Activated naive CD8-positive, alpha-beta T cell (primary cell): ENCODE measurements around the gene ARHGAP40.

ENCODE experiments used
- H3K27ac Mint-ChIP-seq: one replicate; pipeline ENCODE4 v1.8.0; 2021; ENCODE audit warnings: mixed read lengths
- H3K27me3 Mint-ChIP-seq: one replicate; pipeline ENCODE4 v1.8.0; 2021; ENCODE audit warnings: mixed read lengths
- H3K36me3 Mint-ChIP-seq: one replicate; pipeline ENCODE4 v1.8.0; 2021; ENCODE audit warnings: mixed read lengths
- H3K4me1 Mint-ChIP-seq: one replicate; pipeline ENCODE4 v1.8.0; 2021; ENCODE audit warnings: low read depth, mixed read lengths
- H3K4me3 Mint-ChIP-seq: one replicate; pipeline ENCODE4 v1.8.0; 2021; ENCODE audit warnings: mild to moderate bottlenecking, mixed read lengths
- H3K9me3 Mint-ChIP-seq: one replicate; pipeline ENCODE4 v1.8.0; 2021; ENCODE audit warnings: low read depth, mixed read lengths

The ARHGAP40 gene

GRCh38 chr20:38599410-38599882 is 2.2 kb upstream of the ARHGAP40 start:
- no peaks in the 10 kb centered on the region for H3K36me3 Mint-ChIP-seq
- no peak overlapping the region for H3K4me3 Mint-ChIP-seq
- H3K9me3 Mint-ChIP-seq: no peaks in the 10 kb centered on the region
- H3K4me1 Mint-ChIP-seq: peaks cover 11% of the 10 kb centered on the region
- H3K27me3 Mint-ChIP-seq: peaks cover 27% of the 10 kb centered on the region
- H3K27ac Mint-ChIP-seq: no peak overlapping the region

GRCh38 chr20:38600057-38600456 is 1.6 kb upstream of the ARHGAP40 start:
- peaks cover 28% of the 10 kb centered on the region for H3K27me3 Mint-ChIP-seq
- H3K36me3 Mint-ChIP-seq: no peaks in the 10 kb centered on the region
- no peak overlapping the region for H3K27ac Mint-ChIP-seq
- H3K9me3 Mint-ChIP-seq: no peaks in the 10 kb centered on the region
- H3K4me1 Mint-ChIP-seq: peaks cover 11% of the 10 kb centered on the region
- no peak overlapping the region for H3K4me3 Mint-ChIP-seq

- peak overlapping the region; percentile 33 for H3K4me3 Mint-ChIP-seq
- H3K27ac Mint-ChIP-seq: no peak overlapping the region
- H3K4me1 Mint-ChIP-seq: peaks cover 11% of the 10 kb centered on the region
- peaks cover 28% of the 10 kb centered on the region for H3K27me3 Mint-ChIP-seq
- no peaks in the 10 kb centered on the region for H3K9me3 Mint-ChIP-seq
- no peaks in the 10 kb centered on the region for H3K36me3 Mint-ChIP-seq
These were observed 574 bp downstream of the ARHGAP40 start for GRCh38 chr20:38602185-38602581.

GRCh38 chr20:38603286-38603685 is 1.7 kb downstream of the ARHGAP40 start:
- Mint-ChIP-seq H3K36me3 (no peaks in the 10 kb centered on the region), H3K4me3 (no peak overlapping the region), H3K4me1 (peaks cover 11% of the 10 kb centered on the region), H3K9me3 (no peaks in the 10 kb centered on the region), H3K27me3 (peaks cover 32% of the 10 kb centered on the region), H3K27ac (no peak overlapping the region)

GRCh38 chr20:38604873-38605303 is 3.3 kb downstream of the ARHGAP40 start:
- no peaks in the 10 kb centered on the region for H3K9me3 Mint-ChIP-seq

GRCh38 chr20:38607351-38607750 is 5.7 kb downstream of the ARHGAP40 start:
- H3K4me1 Mint-ChIP-seq: peaks cover 2% of the 10 kb centered on the region
- no peaks in the 10 kb centered on the region for H3K9me3 Mint-ChIP-seq
- no peaks in the 10 kb centered on the region for H3K36me3 Mint-ChIP-seq
- H3K27me3 Mint-ChIP-seq: peaks cover 21% of the 10 kb centered on the region
- H3K27ac Mint-ChIP-seq: no peak overlapping the region
- no peak overlapping the region for H3K4me3 Mint-ChIP-seq

More at GRCh38 chr20:38604873-38605303, 3.3 kb downstream of the ARHGAP40 start:
- Mint-ChIP-seq H3K4me1 (peaks cover 11% of the 10 kb centered on the region), H3K27ac (no peak overlapping the region), H3K4me3 (no peak overlapping the region), H3K36me3 (no peaks in the 10 kb centered on the region), H3K27me3 (peaks cover 32% of the 10 kb centered on the region)

- Mint-ChIP-seq H3K27me3 (peaks cover 16% of the 10 kb centered on the region), H3K9me3 (no peaks in the 10 kb centered on the region), H3K4me3 (no peak overlapping the region), H3K36me3 (no peaks in the 10 kb centered on the region), H3K27ac (no peak overlapping the region), H3K4me1 (no peaks in the 10 kb centered on the region)
These were observed 6.6 kb downstream of the ARHGAP40 start for GRCh38 chr20:38608188-38608587.

GRCh38 chr20:38609815-38610214 is 8.2 kb downstream of the ARHGAP40 start:
- Mint-ChIP-seq H3K27ac (no peak overlapping the region), H3K36me3 (no peaks in the 10 kb centered on the region), H3K9me3 (no peaks in the 10 kb centered on the region), H3K27me3 (peaks cover 7% of the 10 kb centered on the region), H3K4me3 (no peak overlapping the region), H3K4me1 (no peaks in the 10 kb centered on the region)

- Mint-ChIP-seq H3K36me3 (no peaks in the 10 kb centered on the region), H3K27ac (no peak overlapping the region), H3K4me1 (no peaks in the 10 kb centered on the region), H3K27me3 (peaks cover 4% of the 10 kb centered on the region), H3K9me3 (no peaks in the 10 kb centered on the region), H3K4me3 (no peak overlapping the region)
These were observed 8.9 kb downstream of the ARHGAP40 start for GRCh38 chr20:38610521-38610920.

- Mint-ChIP-seq H3K9me3 (no peaks in the 10 kb centered on the region), H3K4me1 (no peaks in the 10 kb centered on the region), H3K4me3 (no peak overlapping the region), H3K27me3 (peaks cover 4% of the 10 kb centered on the region), H3K27ac (no peak overlapping the region), H3K36me3 (no peaks in the 10 kb centered on the region)
These were observed 11.3 kb downstream of the ARHGAP40 start for GRCh38 chr20:38612751-38613515.

GRCh38 chr20:38615283-38615682 is 13.7 kb downstream of the ARHGAP40 start:
- Mint-ChIP-seq H3K4me3 (no peak overlapping the region), H3K4me1 (no peaks in the 10 kb centered on the region), H3K27ac (no peak overlapping the region), H3K9me3 (no peaks in the 10 kb centered on the region), H3K36me3 (no peaks in the 10 kb centered on the region), H3K27me3 (peaks cover 4% of the 10 kb centered on the region)

- Mint-ChIP-seq H3K9me3 (no peaks in the 10 kb centered on the region), H3K27ac (no peak overlapping the region), H3K36me3 (no peaks in the 10 kb centered on the region), H3K27me3 (peaks cover 7% of the 10 kb centered on the region), H3K4me3 (no peak overlapping the region), H3K4me1 (no peaks in the 10 kb centered on the region)
These were observed 14.8 kb downstream of the ARHGAP40 start for GRCh38 chr20:38616457-38616856.

GRCh38 chr20:38617011-38617829 is 15.6 kb downstream of the ARHGAP40 start:
- no peaks in the 10 kb centered on the region for H3K9me3 Mint-ChIP-seq
- no peak overlapping the region for H3K4me3 Mint-ChIP-seq

GRCh38 chr20:38617830-38618196 is 16.2 kb downstream of the ARHGAP40 start:
- no peak overlapping the region for H3K4me3 Mint-ChIP-seq
- H3K27ac Mint-ChIP-seq: no peak overlapping the region
- H3K4me1 Mint-ChIP-seq: no peaks in the 10 kb centered on the region
- no peaks in the 10 kb centered on the region for H3K9me3 Mint-ChIP-seq
- peaks cover 8% of the 10 kb centered on the region for H3K27me3 Mint-ChIP-seq
- no peaks in the 10 kb centered on the region for H3K36me3 Mint-ChIP-seq

More at GRCh38 chr20:38617011-38617829, 15.6 kb downstream of the ARHGAP40 start:
- peaks cover 8% of the 10 kb centered on the region for H3K27me3 Mint-ChIP-seq
- H3K27ac Mint-ChIP-seq: no peak overlapping the region
- H3K4me1 Mint-ChIP-seq: no peaks in the 10 kb centered on the region
- H3K36me3 Mint-ChIP-seq: no peaks in the 10 kb centered on the region

GRCh38 chr20:38620441-38620840 is 18.8 kb downstream of the ARHGAP40 start:
- peaks cover 8% of the 10 kb centered on the region for H3K27me3 Mint-ChIP-seq
- H3K27ac Mint-ChIP-seq: no peak overlapping the region
- no peaks in the 10 kb centered on the region for H3K36me3 Mint-ChIP-seq
- H3K4me1 Mint-ChIP-seq: no peaks in the 10 kb centered on the region
- H3K4me3 Mint-ChIP-seq: no peak overlapping the region
- no peaks in the 10 kb centered on the region for H3K9me3 Mint-ChIP-seq
